ENCODE measurements around the gene CST7. TPM values are rescaled to one million over a fixed set of nuclear protein-coding genes. Genes with fewer than 3 reads are reported as not detected.

CST7 gene
- total RNA-seq, 1 experiment from 2014 or later, result not detected

GRCh38 chr20:24958506-24959385, 9.7 kb downstream of the CST7 start:
- TF ChIP-seq EZH2 (IDR thresholded peaks at IDR 0.05; ENCODE audit: borderline replicate concordance, low read depth, low read length, poor library complexity, severe bottlenecking), result no peak
- no peak for TF ChIP-seq CTCF (conservative IDR thresholded peaks at IDR 0.05; ENCODE audit: low read depth, low read length)
- no peak overlapping the region for H3K4me3 ChIP-seq (ENCODE audit: low read depth, low read length, poor library complexity, severe bottlenecking)
- CTCF ChIA-PET, result no interaction called here
- no peaks in the 10 kb centered on the region for H3K4me1 ChIP-seq (ENCODE audit: insufficient read depth, low read length, poor library complexity, severe bottlenecking)
- no TSS peak for BruUV-seq (replicated peaks)
- no peaks in the 10 kb centered on the region for H3K9me3 ChIP-seq (ENCODE audit: low read depth, low read length, poor library complexity, severe bottlenecking)
- H3K27me3 ChIP-seq (replicated peaks; ENCODE audit: insufficient read depth, low read depth, low read length, poor library complexity), result no peaks in the 10 kb centered on the region
- intact Hi-C loops (cut with micrococcal nuclease; ENCODE audit: unreplicated experiment), result no loop called here
- no peak for DNase-seq (ENCODE audit: low spot score)
- no peaks in the 10 kb centered on the region for H3K36me3 ChIP-seq (ENCODE audit: insufficient read depth, low read length, poor library complexity, severe bottlenecking)
- H3K27ac ChIP-seq (ENCODE audit: low read depth, low read length, poor library complexity, severe bottlenecking), result no peak overlapping the region
- POLR2A ChIA-PET (ENCODE audit: low non-redundant PET), result no interaction called here

- intact Hi-C loops (cut with micrococcal nuclease; ENCODE audit: unreplicated experiment), result no loop called here
- H3K4me1 ChIP-seq (ENCODE audit: insufficient read depth, low read length, poor library complexity, severe bottlenecking), result no peaks in the 10 kb centered on the region
- no peaks in the 10 kb centered on the region for H3K9me3 ChIP-seq (ENCODE audit: low read depth, low read length, poor library complexity, severe bottlenecking)
- no peak for DNase-seq (ENCODE audit: low spot score)
- no peak overlapping the region for H3K4me3 ChIP-seq (ENCODE audit: low read depth, low read length, poor library complexity, severe bottlenecking)
- no peaks in the 10 kb centered on the region for H3K27me3 ChIP-seq (replicated peaks; ENCODE audit: insufficient read depth, low read depth, low read length, poor library complexity)
- CTCF ChIA-PET, result no interaction called here
- no TSS peak for BruUV-seq (replicated peaks)
- POLR2A ChIA-PET (ENCODE audit: low non-redundant PET), result no interaction called here
- H3K27ac ChIP-seq (ENCODE audit: low read depth, low read length, poor library complexity, severe bottlenecking), result no peak overlapping the region
- TF ChIP-seq EZH2 (IDR thresholded peaks at IDR 0.05; ENCODE audit: borderline replicate concordance, low read depth, low read length, poor library complexity, severe bottlenecking), result no peak
- TF ChIP-seq CTCF (conservative IDR thresholded peaks at IDR 0.05; ENCODE audit: low read depth, low read length), result no peak
- no peaks in the 10 kb centered on the region for H3K36me3 ChIP-seq (ENCODE audit: insufficient read depth, low read length, poor library complexity, severe bottlenecking)
These were observed 10.7 kb downstream of the CST7 start for GRCh38 chr20:24959591-24960301.

- ChIA-PET CTCF (no interaction called here), POLR2A (ENCODE audit: low non-redundant PET) (no interaction called here)
- TF ChIP-seq CTCF (conservative IDR thresholded peaks at IDR 0.05; ENCODE audit: low read depth, low read length) (no peak), EZH2 (IDR thresholded peaks at IDR 0.05; ENCODE audit: borderline replicate concordance, low read depth, low read length, poor library complexity, severe bottlenecking) (no peak)
- intact Hi-C loops (cut with micrococcal nuclease; ENCODE audit: unreplicated experiment), result no loop called here
- DNase-seq (ENCODE audit: low spot score), result no peak
- no peak overlapping the region for H3K4me3 ChIP-seq (ENCODE audit: low read depth, low read length, poor library complexity, severe bottlenecking)
- no TSS peak for BruUV-seq (replicated peaks)
- H3K27me3 ChIP-seq (replicated peaks; ENCODE audit: insufficient read depth, low read depth, low read length, poor library complexity), result no peaks in the 10 kb centered on the region
- H3K27ac ChIP-seq (ENCODE audit: low read depth, low read length, poor library complexity, severe bottlenecking), result no peak overlapping the region
- H3K9me3 ChIP-seq (ENCODE audit: low read depth, low read length, poor library complexity, severe bottlenecking), result no peaks in the 10 kb centered on the region
- H3K36me3 ChIP-seq (ENCODE audit: insufficient read depth, low read length, poor library complexity, severe bottlenecking), result no peaks in the 10 kb centered on the region
- H3K4me1 ChIP-seq (ENCODE audit: insufficient read depth, low read length, poor library complexity, severe bottlenecking), result no peaks in the 10 kb centered on the region
These were observed 11.3 kb downstream of the CST7 start for GRCh38 chr20:24960302-24960801.
